Measurements from ENCODE around the gene TRAPPC3. TPM values are rescaled to one million over a fixed set of nuclear protein-coding genes. Genes with fewer than 3 reads are reported as not detected.

Gene TRAPPC3
- total and polyA plus RNA-seq, 9 of the 15 experiments (the other 6 are each of a cell fraction or from before 2014, with no cell fraction given), result 20.6 to 141 (median 112) TPM

GRCh38 chr1:36149973-36150295, 648 bp upstream of the TRAPPC3 start (continued):
- TF ChIP-seq, protein P1, sequence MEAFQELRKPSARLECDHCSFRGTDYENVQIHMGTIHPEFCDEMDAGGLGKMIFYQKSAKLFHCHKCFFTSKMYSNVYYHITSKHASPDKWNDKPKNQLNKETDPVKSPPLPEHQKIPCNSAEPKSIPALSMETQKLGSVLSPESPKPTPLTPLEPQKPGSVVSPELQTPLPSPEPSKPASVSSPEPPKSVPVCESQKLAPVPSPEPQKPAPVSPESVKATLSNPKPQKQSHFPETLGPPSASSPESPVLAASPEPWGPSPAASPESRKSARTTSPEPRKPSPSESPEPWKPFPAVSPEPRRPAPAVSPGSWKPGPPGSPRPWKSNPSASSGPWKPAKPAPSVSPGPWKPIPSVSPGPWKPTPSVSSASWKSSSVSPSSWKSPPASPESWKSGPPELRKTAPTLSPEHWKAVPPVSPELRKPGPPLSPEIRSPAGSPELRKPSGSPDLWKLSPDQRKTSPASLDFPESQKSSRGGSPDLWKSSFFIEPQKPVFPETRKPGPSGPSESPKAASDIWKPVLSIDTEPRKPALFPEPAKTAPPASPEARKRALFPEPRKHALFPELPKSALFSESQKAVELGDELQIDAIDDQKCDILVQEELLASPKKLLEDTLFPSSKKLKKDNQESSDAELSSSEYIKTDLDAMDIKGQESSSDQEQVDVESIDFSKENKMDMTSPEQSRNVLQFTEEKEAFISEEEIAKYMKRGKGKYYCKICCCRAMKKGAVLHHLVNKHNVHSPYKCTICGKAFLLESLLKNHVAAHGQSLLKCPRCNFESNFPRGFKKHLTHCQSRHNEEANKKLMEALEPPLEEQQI (IDR thresholded peaks at IDR 0.05), result no peak
- no peak for TF ChIP-seq HDAC8 (tag; IDR thresholded peaks at IDR 0.05)
- TF ChIP-seq MLX (CRISPR knock-in tag; conservative IDR thresholded peaks at IDR 0.05), result no peak
- TF ChIP-seq ZEB2 (IDR thresholded peaks at IDR 0.05), result 0 out of 2 replicates have a peak, but pooled peaks have one; percentile 31
- TF ChIP-seq, protein P2, sequence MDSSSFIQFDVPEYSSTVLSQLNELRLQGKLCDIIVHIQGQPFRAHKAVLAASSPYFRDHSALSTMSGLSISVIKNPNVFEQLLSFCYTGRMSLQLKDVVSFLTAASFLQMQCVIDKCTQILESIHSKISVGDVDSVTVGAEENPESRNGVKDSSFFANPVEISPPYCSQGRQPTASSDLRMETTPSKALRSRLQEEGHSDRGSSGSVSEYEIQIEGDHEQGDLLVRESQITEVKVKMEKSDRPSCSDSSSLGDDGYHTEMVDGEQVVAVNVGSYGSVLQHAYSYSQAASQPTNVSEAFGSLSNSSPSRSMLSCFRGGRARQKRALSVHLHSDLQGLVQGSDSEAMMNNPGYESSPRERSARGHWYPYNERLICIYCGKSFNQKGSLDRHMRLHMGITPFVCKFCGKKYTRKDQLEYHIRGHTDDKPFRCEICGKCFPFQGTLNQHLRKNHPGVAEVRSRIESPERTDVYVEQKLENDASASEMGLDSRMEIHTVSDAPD (CRISPR knock-in tag; IDR thresholded peaks at IDR 0.05), result no peak
- TF ChIP-seq, protein P3, sequence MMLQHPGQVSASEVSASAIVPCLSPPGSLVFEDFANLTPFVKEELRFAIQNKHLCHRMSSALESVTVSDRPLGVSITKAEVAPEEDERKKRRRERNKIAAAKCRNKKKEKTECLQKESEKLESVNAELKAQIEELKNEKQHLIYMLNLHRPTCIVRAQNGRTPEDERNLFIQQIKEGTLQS (IDR thresholded peaks at IDR 0.05), result 0 out of 2 replicates have a peak, but pooled peaks have one; percentile 13
- TF ChIP-seq, protein P3 (CRISPR knock-in tag; conservative IDR thresholded peaks at IDR 0.05), result no peak
- TF ChIP-seq LEF1 (IDR thresholded peaks at IDR 0.05), result no peak
- no peak for TF ChIP-seq PHF20 (IDR thresholded peaks at IDR 0.05; ENCODE audit: partially characterized antibody)
- TF ChIP-seq BDP1 (IDR thresholded peaks at IDR 0.05; ENCODE audit: insufficient read depth, insufficient read length), result no peak
- no peak for TF ChIP-seq FOXK1 (CRISPR knock-in tag; IDR thresholded peaks at IDR 0.05; ENCODE audit: borderline replicate concordance)
- TF ChIP-seq, protein P4, sequence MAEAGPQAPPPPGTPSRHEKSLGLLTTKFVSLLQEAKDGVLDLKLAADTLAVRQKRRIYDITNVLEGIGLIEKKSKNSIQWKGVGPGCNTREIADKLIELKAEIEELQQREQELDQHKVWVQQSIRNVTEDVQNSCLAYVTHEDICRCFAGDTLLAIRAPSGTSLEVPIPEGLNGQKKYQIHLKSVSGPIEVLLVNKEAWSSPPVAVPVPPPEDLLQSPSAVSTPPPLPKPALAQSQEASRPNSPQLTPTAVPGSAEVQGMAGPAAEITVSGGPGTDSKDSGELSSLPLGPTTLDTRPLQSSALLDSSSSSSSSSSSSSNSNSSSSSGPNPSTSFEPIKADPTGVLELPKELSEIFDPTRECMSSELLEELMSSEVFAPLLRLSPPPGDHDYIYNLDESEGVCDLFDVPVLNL (CRISPR knock-in tag; IDR thresholded peaks at IDR 0.05; ENCODE audit: low read depth), result no peak
- TF ChIP-seq CBX2 (IDR thresholded peaks at IDR 0.05; ENCODE audit: insufficient read depth, low read length, poor library complexity, severe bottlenecking), result no peak
- TF ChIP-seq BMI1 (IDR thresholded peaks at IDR 0.05; ENCODE audit: low read length), result no peak
- TF ChIP-seq RBM34 (IDR thresholded peaks at IDR 0.05; ENCODE audit: borderline replicate concordance, insufficient read depth, low read length), result no peak
- TF ChIP-seq POLR2AphosphoS5 (IDR thresholded peaks at IDR 0.05; ENCODE audit: control insufficient read depth, insufficient read depth, low read depth, low read length), result no peak
- peak; percentile 35; the same call in 1 of the 2 replicates for TF ChIP-seq NFRKB (IDR thresholded peaks at IDR 0.05; ENCODE audit: low read depth)

All from K562 (cell line).